Hematopoietic multipotent progenitor cell treated with erythropoietin and hydrocortisone succinate and interleukin-3 and kit ligand, for 4 days (in vitro differentiated cells): ENCODE data around the gene UNC5CL.

Source experiments
- DNase-seq: peaks from one replicate; pipeline ENCODE4 v3.0.0-alpha.2; 2015

The UNC5CL gene, protein sequence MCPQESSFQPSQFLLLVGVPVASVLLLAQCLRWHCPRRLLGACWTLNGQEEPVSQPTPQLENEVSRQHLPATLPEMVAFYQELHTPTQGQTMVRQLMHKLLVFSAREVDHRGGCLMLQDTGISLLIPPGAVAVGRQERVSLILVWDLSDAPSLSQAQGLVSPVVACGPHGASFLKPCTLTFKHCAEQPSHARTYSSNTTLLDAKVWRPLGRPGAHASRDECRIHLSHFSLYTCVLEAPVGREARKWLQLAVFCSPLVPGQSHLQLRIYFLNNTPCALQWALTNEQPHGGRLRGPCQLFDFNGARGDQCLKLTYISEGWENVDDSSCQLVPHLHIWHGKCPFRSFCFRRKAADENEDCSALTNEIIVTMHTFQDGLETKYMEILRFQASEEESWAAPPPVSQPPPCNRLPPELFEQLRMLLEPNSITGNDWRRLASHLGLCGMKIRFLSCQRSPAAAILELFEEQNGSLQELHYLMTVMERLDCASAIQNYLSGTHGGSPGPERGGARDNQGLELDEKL

DNA sequence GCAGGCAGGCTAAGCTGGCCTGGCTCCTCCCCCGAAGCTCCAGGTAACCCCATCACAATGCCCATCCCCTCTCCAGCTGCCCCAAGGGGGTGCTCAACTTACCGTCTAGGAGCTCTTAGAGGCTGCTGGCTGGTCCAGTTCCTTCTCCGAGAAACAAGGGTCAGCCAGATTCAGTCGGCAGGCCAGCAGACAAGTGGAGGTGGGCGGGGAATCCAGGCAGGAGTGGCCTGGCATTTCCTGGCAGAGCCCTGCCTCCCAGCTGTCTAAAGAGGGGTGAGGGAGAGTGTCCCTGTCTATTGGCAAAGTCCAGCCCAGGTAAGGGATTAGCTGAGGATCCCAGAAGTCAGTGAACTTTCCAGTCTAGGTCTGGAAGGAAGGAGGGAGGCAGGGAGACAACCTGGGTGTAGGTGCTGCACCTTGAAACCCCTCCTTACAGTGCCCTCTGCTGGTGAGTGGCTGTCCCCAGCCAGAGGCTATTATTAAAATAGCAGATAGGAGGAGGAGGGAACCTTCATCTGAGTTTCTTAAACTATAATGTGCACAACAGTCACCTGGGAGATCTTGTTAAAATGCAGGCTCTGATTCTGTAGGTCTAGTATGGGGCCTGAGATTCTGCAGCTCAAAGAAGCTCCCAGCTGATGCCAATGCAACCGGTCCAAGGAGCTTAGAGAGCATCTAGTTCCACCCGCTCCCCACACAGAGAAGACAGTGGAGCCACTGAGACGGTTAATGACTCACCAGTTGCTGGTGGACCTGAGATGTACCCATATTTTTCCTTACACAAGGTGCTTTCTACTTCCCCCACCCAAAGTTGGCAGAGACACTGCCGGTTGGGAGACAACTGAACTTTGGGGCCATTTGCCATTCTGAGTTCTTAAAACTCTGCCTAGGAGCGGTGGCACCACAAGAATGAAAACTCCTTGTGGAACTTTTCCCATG is at the start of gene UNC5CL:
TSS of gene UNC5CL (minus strand) at position 162 of the 939 bp plus-strand sequence. CDS start 4,147 bp downstream, outside the sequence.
- peak; percentile 74 for DNase-seq

DNA sequence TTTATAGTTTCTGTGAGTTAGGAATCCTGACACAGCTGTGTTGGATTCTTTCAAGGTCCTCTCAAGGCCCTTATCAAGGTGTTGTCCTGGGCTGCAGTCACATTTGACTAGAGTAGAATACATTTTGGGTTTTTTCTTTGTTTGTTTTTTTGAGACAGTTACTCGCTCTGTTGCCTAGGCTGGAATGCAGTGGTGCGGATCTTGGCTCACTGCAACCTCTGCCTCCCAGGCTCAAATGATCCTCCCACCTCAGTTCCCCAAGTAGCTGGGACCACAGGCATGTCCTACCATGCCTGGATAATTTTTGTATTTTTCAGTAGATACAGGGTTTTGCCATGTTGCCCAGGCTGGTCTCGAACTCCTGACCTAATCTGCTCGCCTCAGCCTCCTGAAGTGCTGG is 49.4 kb upstream of the UNC5CL start:
- no peak for DNase-seq

DNA sequence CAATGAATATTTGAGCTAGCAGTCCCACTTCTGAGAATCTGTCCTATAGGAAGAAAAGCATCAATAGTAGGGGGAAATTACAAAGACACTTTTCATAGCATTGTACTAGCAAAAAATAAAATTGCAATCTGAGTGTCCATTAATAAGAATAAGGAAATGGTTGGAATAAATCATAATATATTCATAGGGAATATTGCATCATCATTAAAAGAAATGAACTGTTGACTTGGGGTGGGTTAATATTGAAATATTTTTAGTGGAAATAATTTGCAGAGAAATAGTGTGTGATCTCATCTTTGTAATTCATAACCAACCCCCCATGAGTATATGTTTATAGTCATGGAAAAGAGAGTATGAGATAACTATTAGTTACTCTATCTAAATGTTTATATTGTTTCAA is 46.2 kb upstream of the UNC5CL start:
- no peak for DNase-seq

DNA sequence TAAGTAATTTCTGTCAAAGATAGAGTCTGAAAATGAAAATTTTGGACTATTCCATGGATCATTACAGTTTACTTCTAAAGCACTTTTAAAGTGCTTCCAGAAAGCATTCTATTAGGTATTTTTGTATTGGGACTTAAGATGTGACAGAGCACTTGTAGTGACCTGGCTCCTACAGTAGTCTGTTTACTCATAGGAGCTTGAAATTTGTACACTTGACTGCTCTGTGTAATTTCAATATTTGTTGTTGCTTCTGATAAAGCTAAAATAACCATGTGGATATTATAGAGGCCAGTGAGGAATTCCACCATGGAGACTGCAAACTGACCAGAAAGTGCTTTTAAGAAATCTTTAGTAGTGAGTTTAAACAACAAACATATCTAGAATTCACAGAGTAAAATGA is 44.1 kb upstream of the UNC5CL start:
- DNase-seq: no peak

DNA sequence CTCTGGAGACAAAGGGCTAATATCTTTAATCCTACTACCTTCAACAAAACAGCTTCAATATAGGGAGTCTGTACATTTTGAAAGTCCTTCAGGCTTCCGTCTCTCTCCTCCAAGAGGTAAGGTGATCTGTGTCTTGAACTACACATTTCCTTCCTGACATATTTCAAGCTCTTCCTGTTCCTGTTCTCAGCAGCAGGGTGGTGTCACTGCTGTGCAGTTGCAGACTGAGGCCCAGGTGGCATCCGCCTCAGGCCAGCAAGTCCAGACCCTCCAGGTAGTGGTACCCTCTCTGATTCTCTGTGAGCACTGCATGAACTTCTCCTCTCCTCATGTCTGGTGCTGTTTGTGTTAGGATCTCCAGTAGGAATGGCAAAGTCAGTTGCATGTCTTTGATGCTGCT is 41.6 kb upstream of the UNC5CL start:
- no peak for DNase-seq

DNA sequence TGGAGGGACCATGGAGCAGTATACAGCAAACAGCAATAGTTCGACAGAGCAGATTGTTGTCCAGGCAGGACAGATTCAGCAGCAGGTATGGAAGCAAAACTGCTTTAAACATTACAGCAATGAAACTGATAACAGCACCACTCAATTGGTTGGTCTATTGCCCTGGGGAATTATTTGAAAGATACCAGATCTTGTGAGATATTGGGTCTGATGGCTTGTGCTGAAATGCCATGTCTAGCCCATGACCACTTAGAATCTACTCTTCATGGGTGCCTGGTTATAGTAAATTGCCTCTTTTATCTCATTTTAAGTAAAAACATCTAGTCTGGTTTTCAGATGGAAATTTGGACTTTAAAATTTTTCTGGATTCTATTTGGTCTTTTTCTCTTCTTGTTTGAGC is 40.1 kb upstream of the UNC5CL start:
- no peak for DNase-seq

DNA sequence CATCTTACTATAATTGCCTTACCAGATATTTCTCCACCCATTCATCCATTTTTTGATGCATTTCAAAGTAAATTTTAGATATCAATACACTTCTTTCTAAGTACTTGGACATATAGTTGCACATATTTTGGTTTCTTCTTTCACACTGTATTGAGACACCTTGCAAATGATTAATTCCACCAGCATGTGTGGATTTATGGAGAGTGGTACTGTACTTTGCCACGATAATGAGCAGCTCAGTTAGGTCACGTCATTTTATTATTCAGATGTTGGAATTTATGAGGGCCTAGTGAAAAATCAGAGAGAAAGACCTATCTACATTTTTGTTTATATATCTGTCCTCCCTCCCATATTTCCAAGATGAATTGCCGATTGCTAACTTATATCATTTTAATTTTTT is 39.1 kb upstream of the UNC5CL start:
- DNase-seq: no peak

DNA sequence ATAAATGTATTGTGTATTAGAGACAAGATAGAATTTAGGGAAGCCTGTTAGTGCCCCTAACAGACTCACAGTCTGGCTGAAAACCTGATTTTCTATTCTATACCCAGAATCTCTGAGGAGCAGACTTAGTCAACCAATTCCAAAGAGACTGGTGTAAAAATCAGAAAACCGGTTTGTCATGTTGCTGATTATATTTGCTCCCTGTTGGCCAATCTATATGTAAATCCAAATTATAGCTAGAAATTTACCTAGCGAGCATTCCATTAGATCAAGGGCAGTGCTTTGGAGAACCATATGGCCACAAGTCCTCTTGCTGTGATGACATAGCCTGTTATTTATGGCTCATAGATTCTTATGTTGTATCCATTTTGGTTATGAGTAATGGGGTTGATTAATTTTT is 38.5 kb upstream of the UNC5CL start:
- DNase-seq: no peak

DNA sequence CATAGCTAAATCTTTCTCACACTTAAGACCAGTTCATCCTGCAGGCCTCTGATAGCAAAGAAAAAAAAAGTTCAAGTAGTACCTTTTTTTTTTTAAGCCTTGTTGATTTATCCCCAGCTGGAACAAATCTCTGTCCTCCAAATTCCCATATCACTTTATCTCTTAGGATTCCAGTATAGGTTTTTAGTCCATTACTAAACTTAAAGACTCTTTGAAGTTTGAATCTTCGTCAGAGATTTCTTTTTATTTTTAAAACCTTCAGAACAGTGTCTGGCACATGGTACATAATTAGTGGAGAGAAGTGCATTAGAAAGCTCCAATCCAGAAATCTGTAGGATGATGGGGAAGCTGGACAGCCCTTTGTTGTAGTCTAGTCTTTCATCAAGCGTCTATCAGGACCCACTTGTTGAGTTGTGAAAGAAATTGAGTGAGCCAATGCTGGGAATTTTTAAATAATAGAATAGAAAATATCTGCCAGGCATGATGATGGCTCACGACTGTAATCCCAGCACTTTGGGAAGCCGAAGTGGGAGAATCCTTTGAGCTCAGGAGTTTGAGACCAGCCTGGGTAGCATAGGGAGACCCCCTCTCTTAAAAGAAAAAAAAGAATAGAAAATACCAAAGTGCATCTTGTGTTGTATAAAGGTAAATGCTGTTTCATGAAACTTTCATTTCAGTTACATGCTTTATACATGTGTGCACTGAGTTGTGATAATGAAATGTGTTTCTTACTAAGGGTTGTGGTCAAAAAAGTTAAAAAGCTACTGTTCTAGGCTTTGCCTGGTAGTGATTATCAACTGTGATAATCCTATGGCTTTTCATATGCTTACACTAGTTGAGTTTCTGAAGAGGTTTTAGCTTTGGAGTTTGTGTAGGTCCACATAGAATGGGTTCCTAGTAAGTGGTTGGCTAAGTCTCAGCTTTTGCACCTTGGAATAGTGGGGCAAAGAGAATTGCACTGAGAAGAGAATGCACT is 36.9 kb upstream of the UNC5CL start:
- peak; percentile 53 for DNase-seq

DNA sequence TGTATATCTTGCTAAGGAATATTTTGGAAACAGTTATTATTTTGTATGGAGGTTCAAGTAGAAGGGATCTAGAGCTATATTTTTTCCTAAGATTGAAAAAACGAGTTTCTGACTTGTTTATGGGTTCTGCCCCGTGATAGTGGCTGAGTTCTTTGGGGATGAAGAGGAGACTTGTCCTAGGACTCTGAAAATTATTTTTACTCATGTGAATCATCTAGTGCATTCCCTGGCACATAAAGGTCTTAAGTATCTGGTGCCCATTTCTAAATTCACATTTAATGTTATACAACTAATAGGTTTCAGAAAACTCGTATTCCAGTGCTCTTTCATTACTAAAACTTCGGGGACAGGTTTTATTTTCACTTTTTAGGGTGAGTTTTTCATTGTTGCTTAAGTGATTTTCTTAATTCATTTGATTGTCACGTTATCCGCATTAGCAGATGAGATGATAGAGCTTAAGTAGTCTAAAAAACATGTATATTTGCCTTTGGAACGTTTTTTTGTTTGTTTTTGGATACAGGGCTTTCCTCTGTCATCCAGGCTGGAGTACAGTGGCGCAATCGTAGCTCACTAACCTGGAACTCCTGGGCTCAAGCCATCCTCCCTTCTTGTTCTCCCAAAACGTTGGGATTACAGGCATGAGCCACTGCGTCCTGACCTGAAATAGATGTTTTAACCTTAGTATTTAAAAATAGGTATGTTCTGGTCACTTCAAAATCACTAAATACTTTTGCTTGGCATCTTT is 35.8 kb upstream of the UNC5CL start:
- DNase-seq: no peak

DNA sequence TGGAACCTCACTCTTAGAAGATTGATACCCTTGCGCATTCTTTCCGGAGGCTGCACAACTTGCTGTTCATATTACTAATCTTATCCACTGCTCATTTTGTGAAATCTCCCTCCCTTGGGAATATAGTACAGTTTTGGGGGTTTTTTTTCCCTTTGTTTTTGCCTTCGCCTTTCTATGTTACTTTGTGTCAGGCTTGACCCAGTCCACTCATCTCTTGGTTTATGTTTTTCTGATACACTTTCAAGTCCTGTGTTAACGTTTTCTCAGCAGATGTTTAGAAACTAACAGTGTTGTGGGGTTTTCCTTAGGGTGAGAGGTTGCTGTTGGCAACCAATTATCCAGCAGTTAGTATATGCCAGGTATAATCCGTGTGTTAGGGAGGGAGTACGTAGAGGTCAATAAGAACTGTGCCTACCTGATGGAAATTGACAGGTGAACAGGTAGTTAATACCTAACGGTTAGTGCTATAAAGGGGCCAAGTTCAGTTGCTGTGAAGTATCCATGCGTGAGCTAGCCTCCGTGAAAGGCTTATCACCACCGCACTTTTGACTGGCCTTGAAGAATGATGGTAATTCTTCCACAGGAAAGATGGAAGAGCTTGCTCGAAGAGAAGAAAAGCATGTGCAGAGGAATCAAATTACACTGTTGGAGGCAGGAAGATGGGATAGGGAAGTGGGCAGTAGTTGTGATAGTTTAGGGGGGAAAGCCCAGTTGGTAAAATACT is 35.1 kb upstream of the UNC5CL start:
- peak; percentile 36 for DNase-seq

DNA sequence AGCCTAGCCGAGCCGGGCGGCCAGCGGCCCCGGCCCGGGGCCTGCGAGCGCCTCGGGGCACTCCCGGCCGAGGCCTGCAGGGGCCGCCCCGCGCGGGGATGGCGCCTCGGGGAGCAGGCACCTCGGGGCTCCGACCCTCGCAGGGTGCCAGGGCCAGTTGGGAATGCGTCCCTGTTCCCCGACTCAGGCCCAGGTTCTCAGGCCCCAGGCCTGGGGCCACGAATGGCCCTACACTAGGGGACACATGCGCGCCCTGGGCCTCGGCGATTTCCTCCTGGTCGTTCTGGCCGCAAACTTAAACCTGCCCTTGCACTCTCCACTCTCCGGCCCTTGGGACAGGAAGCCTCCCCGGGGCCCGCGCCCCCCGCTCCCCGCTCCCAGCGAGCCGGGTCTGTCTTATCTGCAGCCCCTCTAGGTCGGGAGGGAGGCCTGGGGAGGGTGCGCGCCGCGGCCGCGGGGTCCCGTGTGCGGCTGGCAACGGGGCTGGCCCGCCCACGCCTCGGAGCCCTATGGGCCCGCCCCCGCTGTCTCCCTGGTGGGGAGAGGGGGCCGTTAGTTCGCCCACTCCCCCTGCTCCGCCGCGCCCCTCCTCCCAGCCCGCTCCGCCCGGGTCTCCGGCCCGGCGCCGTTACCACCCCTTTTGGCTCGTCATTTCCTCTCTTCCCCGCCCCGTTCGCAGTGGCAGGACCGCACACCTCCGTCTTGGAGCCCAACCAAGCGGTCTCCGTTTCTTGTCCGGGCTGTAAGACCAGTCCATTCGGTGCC is 34.4 kb upstream of the UNC5CL start:
- peak; percentile 96 for DNase-seq

DNA sequence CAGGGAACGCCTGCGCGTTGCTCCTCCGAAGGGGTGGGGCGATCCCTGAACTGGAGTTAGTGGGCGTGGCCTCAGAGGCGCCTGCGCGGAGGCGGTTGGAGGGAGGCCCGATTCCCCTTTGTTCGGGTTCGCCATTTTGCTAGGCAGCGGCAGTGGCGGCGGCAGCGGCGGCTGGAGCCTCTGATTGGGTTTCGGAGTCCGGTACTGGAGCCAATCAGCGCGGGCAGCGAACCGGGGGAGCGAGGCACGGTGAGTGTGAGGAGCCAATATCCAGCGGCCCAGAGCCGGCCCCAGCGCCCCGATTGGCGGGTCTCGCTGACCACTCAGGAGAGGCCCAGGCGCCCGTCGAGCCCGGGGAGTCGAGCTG is 33.8 kb upstream of the UNC5CL start, which contains the start of gene NFYA:
TSS of gene NFYA (plus strand) at position 139 of the 367 bp plus-strand sequence. CDS start 6,116 bp downstream, outside the sequence.
- no peak for DNase-seq

DNA sequence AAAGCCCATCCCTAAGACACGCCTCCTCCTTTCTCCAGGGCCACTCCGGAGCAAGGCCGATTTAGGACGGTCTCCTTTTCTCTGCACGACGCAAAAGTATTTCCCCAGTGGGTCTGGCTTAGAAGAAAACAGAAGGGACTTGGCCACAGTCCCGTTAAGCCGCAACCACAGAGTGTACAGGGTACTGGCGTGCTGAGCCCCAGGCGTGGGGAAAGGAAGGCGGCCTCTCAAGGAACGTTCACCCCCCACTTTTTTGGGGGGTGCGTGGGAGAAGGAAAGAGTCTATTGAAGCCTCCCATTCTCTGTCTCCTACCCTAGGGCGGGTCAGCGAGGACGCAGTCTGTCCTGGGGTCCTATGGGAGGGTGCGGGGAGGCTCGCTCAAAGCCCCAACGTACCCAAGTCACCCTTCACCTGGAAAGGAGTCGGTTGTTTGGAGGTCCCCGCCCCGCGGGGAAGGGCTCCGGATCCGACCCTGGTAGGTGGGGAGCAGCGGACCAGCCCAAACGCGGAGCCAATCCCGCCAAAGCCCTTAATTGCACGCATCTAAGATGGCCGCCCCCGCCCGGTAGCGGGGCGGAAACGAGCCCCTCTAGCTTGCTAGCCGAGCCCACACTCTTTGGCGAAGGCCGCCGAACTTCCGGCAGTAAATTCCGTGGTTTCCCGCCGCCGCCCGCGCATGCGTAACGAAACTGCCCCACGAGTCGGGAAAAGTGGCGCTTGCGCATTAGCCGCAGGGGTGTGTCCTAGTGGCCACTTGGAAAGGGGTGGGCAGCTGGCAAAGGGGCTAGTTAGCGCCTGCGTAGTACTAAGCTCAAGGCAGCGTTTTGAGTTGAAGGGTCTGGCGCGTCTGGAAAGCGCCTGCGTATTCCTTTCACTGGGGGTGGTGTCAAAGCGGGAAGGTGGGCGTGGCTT is 33.2 kb upstream of the UNC5CL start, which contains the start of gene OARD1:
TSS of gene OARD1 (minus strand) at position 434 of the 913 bp plus-strand sequence. CDS start 722 bp downstream, outside the sequence.
- DNase-seq: peak; percentile 100

DNA sequence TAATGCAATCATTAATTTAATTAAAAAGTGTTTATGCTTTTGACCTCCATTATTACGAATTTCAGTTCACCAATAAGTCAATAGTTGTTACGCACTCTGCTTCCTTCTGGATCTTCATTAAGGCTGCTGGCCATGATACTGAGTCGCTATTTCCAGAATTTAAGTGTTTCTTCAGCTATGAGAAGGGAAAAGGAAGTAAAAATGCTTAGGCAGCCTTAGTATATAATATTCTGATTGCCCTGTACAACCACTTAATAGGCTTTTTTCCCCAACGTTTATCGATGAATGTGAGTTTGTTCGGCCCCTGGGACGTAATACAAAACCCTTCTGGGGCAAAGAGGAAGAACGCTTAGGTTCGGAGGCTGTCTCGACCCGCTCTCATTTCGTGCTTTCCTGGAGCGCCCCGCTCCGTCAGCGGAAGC is 32.5 kb upstream of the UNC5CL start:
- no peak for DNase-seq

DNA sequence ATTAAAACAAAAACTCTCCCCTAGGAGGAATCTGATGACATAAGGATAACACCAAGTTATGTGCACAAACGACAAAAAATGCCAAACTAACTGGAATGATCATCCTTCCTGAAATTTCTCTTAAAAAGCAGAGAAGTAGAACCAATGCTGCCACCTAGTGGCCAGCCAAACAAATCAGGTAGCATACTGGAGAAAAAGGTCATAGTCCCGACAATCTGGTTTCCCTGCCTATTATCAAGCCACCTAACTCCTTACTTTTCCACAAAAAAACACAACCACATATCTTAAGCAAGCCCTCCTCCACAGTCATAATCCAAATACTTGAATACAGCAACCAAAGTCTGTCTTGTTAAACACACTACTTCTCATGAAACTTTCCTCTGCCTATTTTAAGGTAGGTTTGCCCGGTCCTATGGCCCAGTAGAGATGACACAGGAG is 27.9 kb upstream of the UNC5CL start:
- DNase-seq: peak; percentile 88

DNA sequence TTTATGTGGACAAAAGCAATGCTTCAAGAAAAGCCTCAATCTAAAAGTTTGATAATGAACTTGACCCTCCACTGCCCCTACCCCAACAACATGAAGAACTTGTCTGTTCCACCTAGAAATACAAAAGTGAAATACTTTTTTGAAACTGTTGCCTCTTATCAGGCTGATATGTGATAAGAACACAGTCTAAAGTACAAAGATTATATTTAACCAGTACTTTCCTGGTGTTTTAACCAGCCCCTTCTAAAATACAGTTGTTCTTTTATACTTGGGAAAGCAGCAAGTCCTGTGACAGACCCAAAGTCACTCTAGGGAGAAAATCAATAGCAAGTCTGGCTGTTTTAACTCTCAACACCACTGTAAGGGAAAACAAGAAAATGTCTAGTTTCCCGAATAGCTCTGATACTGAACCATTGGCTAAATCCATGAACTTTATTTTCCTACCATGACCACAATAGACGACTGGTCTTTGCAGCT is 26.6 kb upstream of the UNC5CL start:
- no peak for DNase-seq

DNA sequence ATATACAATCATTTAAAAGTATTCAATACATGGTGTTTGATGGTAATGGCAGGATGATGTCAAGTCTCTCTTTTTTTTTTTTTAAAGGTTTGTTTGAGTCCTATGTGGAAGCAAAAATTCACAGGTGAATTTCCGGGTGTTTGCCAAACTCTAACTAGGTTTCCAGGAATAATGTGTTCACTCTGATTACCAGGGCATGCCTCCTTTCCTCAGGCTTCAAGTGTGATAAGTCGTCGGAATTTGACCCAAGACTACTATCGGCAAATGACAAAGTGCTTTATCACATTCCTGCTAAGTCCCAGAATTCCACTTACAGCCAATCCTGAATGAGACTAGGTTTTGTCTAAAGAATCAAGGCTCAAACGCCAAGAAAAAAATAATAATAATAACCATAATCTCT is 25.8 kb upstream of the UNC5CL start:
- DNase-seq: no peak

DNA sequence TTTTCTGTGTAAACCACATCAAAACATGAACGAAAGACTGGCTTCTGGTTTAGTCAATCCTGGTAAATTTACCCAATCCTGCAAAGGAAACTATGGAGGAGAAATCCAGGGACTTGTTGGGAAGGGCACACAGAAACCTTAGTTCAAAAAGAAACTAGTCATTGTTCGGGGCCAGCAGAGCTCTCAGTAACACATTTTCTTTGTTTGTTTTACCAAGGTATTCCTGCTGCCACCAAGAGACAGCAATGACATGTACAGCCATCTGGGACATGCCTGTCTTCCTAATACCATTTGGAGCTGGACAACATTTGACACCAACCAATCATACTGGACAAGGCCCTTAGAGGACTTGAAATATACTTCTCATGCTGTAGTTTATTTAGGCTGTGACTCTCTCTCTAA is 24.9 kb upstream of the UNC5CL start:
- no peak for DNase-seq
